Stomach smooth muscle (tissue), 2 donors: ENCODE data around the gene NEDD4L.

Source experiments
- H3K27ac ChIP-seq: one replicate; pipeline ENCODE4 v1.7.0; 2013; ENCODE audit warnings: mild to moderate bottlenecking, low read length, inconsistent platforms
- H3K27me3 ChIP-seq, 2 donors: one replicate each; pipeline ENCODE4 v1.7.0; 2013; ENCODE audit warnings: low read length in 2 of 2; ENCODE audit not compliant: insufficient read depth in 2 of 2, control insufficient read depth in 1 of 2
- H3K36me3 ChIP-seq, 2 donors: one replicate each; pipeline ENCODE4 v1.7.0; 2013; ENCODE audit warnings: low read length in 2 of 2; ENCODE audit not compliant: control insufficient read depth in 2 of 2, insufficient read depth in 2 of 2
- H3K4me1 ChIP-seq: one replicate; pipeline ENCODE4 v1.7.0; 2013; ENCODE audit warnings: low read length; ENCODE audit not compliant: control insufficient read depth, insufficient read depth
- H3K4me3 ChIP-seq, 2 donors: one replicate each; pipeline ENCODE4 v1.7.0; 2013; ENCODE audit warnings: low read length in 2 of 2
- H3K9ac ChIP-seq, 2 donors: one replicate each; pipeline ENCODE4 v1.7.0; 2013; ENCODE audit warnings: low read length in 2 of 2, mild to moderate bottlenecking in 1 of 2
- H3K9me3 ChIP-seq, 2 donors: one replicate each; pipeline ENCODE4 v1.7.0; 2013; ENCODE audit warnings: low read length in 2 of 2; ENCODE audit not compliant: control insufficient read depth in 2 of 2
- donor health status: healthy.
- donor health status: Pancreatic carcinoma.

The NEDD4L gene

DNA sequence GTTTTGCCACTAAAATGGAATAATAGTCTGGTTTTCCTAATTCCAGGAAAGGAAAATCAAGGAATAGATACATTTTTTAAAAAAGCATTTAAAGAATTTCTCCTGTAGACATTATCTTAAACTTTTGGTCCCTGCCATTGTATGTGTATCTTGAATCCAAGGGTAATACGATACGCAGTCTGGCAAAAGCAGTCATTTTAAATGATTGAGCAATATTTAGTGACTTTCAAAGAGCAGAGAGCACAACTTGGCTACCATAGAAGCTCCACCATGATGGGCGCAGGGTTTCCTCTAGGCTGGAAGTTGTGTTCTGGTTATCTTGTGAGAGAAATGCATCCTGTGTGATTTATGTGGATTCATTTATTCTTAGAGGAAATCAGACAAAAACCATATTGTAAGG, 92.9 kb downstream of the NEDD4L start:
- Histone ChIP-seq H3K36me3 (no peaks in the 10 kb centered on the region), H3K4me3 (no peak overlapping the region), H3K9ac (no peak overlapping the region), H3K27me3 (no peaks in the 10 kb centered on the region), H3K27ac (no peak overlapping the region), H3K9me3 (no peaks in the 10 kb centered on the region), H3K4me1 (peaks cover 2% of the 10 kb centered on the region)

- Histone ChIP-seq H3K36me3 (no peaks in the 10 kb centered on the region), H3K9me3 (peaks cover 0 to 3% of the 10 kb centered on the region in 2 donors), H3K27ac (no peak overlapping the region), H3K27me3 (peaks cover 0 to 2% of the 10 kb centered on the region in 2 donors), H3K9ac (no peak overlapping the region), H3K4me3 (no peak overlapping the region), H3K4me1 (peaks cover 5% of the 10 kb centered on the region)
Measured at GRCh38 chr18:58139459-58140386, 95.7 kb downstream of the NEDD4L start.

- peaks cover 0 to 2% of the 10 kb centered on the region in 2 donors for H3K27me3 ChIP-seq
- no peak overlapping the region for H3K27ac ChIP-seq
- H3K9ac ChIP-seq: no peak overlapping the region
- no peak overlapping the region for H3K4me3 ChIP-seq
- H3K36me3 ChIP-seq: no peaks in the 10 kb centered on the region
- H3K4me1 ChIP-seq: peaks cover 5% of the 10 kb centered on the region
- peaks cover 0 to 3% of the 10 kb centered on the region in 2 donors for H3K9me3 ChIP-seq
Measured at GRCh38 chr18:58140387-58141325, 96.6 kb downstream of the NEDD4L start.

- Histone ChIP-seq H3K27ac (no peak overlapping the region), H3K9me3 (peaks cover 0 to 3% of the 10 kb centered on the region in 2 donors), H3K36me3 (no peaks in the 10 kb centered on the region), H3K4me3 (peak overlapping the region in 1 of 2 donors; percentile 15), H3K4me1 (peaks cover 5% of the 10 kb centered on the region), H3K27me3 (peaks cover 0 to 2% of the 10 kb centered on the region in 2 donors), H3K9ac (no peak overlapping the region)
Measured at GRCh38 chr18:58143386-58143785, 99.4 kb downstream of the NEDD4L start.

DNA sequence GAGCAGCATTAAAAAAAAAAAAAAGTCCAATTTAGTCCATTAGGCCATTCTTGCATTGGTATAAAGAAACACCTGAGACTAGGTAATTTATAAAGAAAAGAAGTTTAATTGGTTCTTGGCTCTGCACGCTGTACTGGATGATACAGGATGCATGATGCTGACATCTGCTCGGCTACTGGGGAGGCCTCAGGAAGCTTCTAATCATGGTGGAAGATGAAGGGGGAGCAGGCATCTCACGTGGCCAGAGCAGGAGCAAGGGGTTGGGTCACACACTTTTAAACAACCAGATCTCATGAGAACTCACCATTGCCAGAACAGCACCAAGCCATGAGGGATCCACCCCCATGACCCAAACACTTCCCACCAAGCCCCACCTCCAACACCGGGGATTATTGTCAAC, 100.1 kb downstream of the NEDD4L start:
- H3K4me3 ChIP-seq: no peak overlapping the region
- peaks cover 0 to 3% of the 10 kb centered on the region in 2 donors for H3K9me3 ChIP-seq
- H3K36me3 ChIP-seq: no peaks in the 10 kb centered on the region
- H3K27ac ChIP-seq: no peak overlapping the region
- no peak overlapping the region for H3K9ac ChIP-seq
- peaks cover 0 to 2% of the 10 kb centered on the region in 2 donors for H3K27me3 ChIP-seq
- H3K4me1 ChIP-seq: peaks cover 5% of the 10 kb centered on the region

GRCh38 chr18:58144671-58145285, 100.8 kb downstream of the NEDD4L start:
- no peak overlapping the region for H3K27ac ChIP-seq
- peaks cover 0 to 3% of the 10 kb centered on the region in 2 donors for H3K9me3 ChIP-seq
- H3K27me3 ChIP-seq: peaks cover 0 to 2% of the 10 kb centered on the region in 2 donors
- peaks cover 5% of the 10 kb centered on the region for H3K4me1 ChIP-seq
- no peak overlapping the region for H3K4me3 ChIP-seq
- no peaks in the 10 kb centered on the region for H3K36me3 ChIP-seq
- no peak overlapping the region for H3K9ac ChIP-seq

- Histone ChIP-seq H3K9ac (no peak overlapping the region), H3K27ac (no peak overlapping the region), H3K4me3 (no peak overlapping the region), H3K4me1 (peaks cover 3% of the 10 kb centered on the region), H3K9me3 (peaks cover 0 to 3% of the 10 kb centered on the region in 2 donors), H3K36me3 (no peaks in the 10 kb centered on the region), H3K27me3 (peaks cover 0 to 2% of the 10 kb centered on the region in 2 donors)
Measured at GRCh38 chr18:58146099-58146498, 102.1 kb downstream of the NEDD4L start.

DNA sequence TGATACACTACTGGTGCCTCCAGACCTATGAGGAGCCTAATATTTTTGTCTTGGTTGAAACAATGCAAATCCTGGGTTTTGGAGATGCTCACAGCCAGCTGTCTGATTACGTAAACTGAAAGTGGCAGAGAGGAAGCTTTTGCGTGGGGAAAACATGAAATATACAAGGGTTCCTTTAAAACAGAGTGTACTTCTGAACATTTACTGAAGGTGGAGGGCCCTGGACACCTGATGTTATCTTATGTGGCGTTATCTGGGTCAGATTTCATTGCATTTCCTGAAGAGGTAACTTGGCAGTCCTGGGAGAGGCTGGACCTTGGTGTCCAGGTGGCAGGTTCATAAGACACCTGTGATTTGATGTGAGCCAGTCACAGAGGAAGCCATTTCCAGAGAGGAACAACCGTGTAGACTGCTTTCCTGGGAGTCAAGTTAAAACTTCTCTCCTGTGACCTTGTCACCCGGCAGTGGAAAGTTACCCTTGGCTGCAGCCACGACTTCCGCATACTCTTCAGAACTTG, 105.0 kb downstream of the NEDD4L start:
- H3K27me3 ChIP-seq: no peaks in the 10 kb centered on the region
- no peak overlapping the region for H3K4me3 ChIP-seq
- H3K9me3 ChIP-seq: peaks cover 0 to 3% of the 10 kb centered on the region in 2 donors
- H3K9ac ChIP-seq: no peak overlapping the region
- H3K36me3 ChIP-seq: no peaks in the 10 kb centered on the region
- H3K27ac ChIP-seq: no peak overlapping the region
- no peaks in the 10 kb centered on the region for H3K4me1 ChIP-seq

DNA sequence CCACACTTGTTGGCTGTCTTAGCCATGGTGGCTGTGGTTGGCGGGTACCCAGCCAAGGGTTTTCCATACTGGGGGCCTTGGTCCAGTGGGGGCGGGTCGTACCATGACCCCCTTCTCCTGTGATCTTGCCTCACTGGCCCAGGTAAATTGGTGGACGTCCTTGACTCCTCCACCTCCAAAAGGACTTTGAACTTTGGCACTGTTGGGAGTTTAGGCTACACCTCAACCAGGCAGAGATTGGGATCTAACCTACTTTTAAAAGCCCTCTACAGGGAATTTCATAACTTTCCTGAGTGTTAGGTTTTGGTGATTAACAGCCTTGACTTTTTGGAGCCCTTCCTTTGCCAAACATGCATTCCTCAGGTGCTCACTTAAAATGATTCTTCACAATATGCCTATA, 106.7 kb downstream of the NEDD4L start:
- Histone ChIP-seq H3K9me3 (no peaks in the 10 kb centered on the region), H3K4me3 (no peak overlapping the region), H3K4me1 (no peaks in the 10 kb centered on the region), H3K9ac (no peak overlapping the region), H3K36me3 (no peaks in the 10 kb centered on the region), H3K27ac (no peak overlapping the region), H3K27me3 (no peaks in the 10 kb centered on the region)

DNA sequence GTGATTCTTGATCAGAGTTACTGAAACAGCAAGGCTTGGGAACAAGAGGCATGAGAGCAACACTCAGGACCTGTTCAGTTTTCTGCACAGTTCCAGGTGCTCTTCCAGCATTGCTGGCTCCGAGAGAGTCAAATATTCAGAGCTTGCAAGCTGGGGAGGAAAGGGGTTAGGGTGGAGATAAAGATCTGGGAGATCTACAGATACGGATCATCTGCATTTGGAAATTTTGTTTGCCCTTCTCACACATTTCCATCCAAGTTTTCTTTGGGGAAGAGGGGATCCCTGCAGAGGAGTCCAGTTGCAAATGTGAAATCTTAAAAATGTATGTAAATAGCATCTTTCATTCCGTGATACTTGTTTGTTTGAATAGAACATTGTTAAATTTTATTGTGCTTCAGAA, 108.2 kb downstream of the NEDD4L start:
- Histone ChIP-seq H3K27ac (no peak overlapping the region), H3K4me3 (no peak overlapping the region), H3K9me3 (no peaks in the 10 kb centered on the region)

More for the DNA sequence above, 108.2 kb downstream of the NEDD4L start:
- no peaks in the 10 kb centered on the region for H3K4me1 ChIP-seq
- H3K36me3 ChIP-seq: no peaks in the 10 kb centered on the region
- H3K9ac ChIP-seq: no peak overlapping the region
- no peaks in the 10 kb centered on the region for H3K27me3 ChIP-seq
